NCI-H146 (cell line): ENCODE results near the gene GP9.
A peak's percentile ranks its signal among the peaks of the same experiment; 100 is the strongest.

Experiments used
- DNase-seq: peaks from one replicate; lab custom pipeline; 2025; lab: John Stamatoyannopoulos, UW

GP9 gene

GRCh38 chr3:129028866-129029265 is 31.7 kb upstream of the GP9 start:
- DNase-seq: no peak

GRCh38 chr3:129030611-129031010 is 30.0 kb upstream of the GP9 start:
- DNase-seq: no peak

GRCh38 chr3:129031476-129032215 is 28.9 kb upstream of the GP9 start:
- no peak for DNase-seq

GRCh38 chr3:129032716-129033115 is 27.9 kb upstream of the GP9 start:
- DNase-seq: no peak

GRCh38 chr3:129033151-129033550 is 27.4 kb upstream of the GP9 start:
- DNase-seq: no peak

- no peak for DNase-seq
Observed at GRCh38 chr3:129033633-129034321, 26.8 kb upstream of the GP9 start.

GRCh38 chr3:129034642-129035041 is 25.9 kb upstream of the GP9 start:
- no peak for DNase-seq

GRCh38 chr3:129035360-129036221 is 25.0 kb upstream of the GP9 start:
- DNase-seq: no peak

- no peak for DNase-seq
Observed at GRCh38 chr3:129036222-129037092, 24.1 kb upstream of the GP9 start.

- no peak for DNase-seq
Observed at GRCh38 chr3:129037093-129037419, 23.5 kb upstream of the GP9 start.

GRCh38 chr3:129038121-129038855 is 22.3 kb upstream of the GP9 start:
- no peak for DNase-seq

GRCh38 chr3:129039271-129040038 is 21.1 kb upstream of the GP9 start:
- DNase-seq: peak; percentile 96

- DNase-seq: no peak
Observed at GRCh38 chr3:129040039-129040336, 20.6 kb upstream of the GP9 start.

- no peak for DNase-seq
Observed at GRCh38 chr3:129040579-129041300, 19.8 kb upstream of the GP9 start.

GRCh38 chr3:129045675-129046036 is 14.9 kb upstream of the GP9 start:
- no peak for DNase-seq

- DNase-seq: no peak
Observed at GRCh38 chr3:129046037-129046731, 14.4 kb upstream of the GP9 start.

- DNase-seq: no peak
Observed at GRCh38 chr3:129046732-129047552, 13.6 kb upstream of the GP9 start.

GRCh38 chr3:129047553-129047839 is 13.1 kb upstream of the GP9 start:
- DNase-seq: no peak
